HCT116 (cell line): Measurements from ENCODE around the gene ZBTB34.

Experiments used
- CBX3 ChIP-seq: IDR thresholded peaks from 2 replicates; pipeline ENCODE4 v1.6.1; 2012; ENCODE audit warnings: low read depth
- CEBPB ChIP-seq: IDR thresholded peaks from 2 replicates; pipeline ENCODE4 v1.6.1; 2012; ENCODE audit warnings: low read depth
- EZH2 ChIP-seq: fragments of 200-600 bp; sonication (generic); IDR thresholded peaks from 2 replicates; pipeline ENCODE4 v1.6.1; 2017; ENCODE audit warnings: antibody characterized with exemption, mixed run types
- EZH2phosphoT487 ChIP-seq: fragments of 200-600 bp; IDR thresholded peaks from 2 replicates; pipeline ENCODE4 v1.6.1; 2018; ENCODE audit warnings: antibody characterized with exemption, borderline replicate concordance
- POLR2A ChIP-seq: IDR thresholded peaks from 2 replicates; pipeline ENCODE4 v1.7.0; 2011; ENCODE audit warnings: borderline replicate concordance; ENCODE audit not compliant: insufficient read depth, insufficient read length; ENCODE audit errors: extremely low read depth
- POLR2AphosphoS5 ChIP-seq: IDR thresholded peaks from 2 replicates; pipeline ENCODE4 v1.6.1; 2011; ENCODE audit warnings: mild to moderate bottlenecking, low read depth, low read length, moderate library complexity
- RAD21 ChIP-seq: IDR thresholded peaks from 2 replicates; pipeline ENCODE4 v1.6.1; 2012; ENCODE audit warnings: low read depth, mild to moderate bottlenecking
- REST ChIP-seq: IDR thresholded peaks from 2 replicates; pipeline ENCODE4 v1.6.1; 2012; ENCODE audit warnings: low read depth
- SP1 ChIP-seq: IDR thresholded peaks from 2 replicates; pipeline ENCODE4 v1.6.1; 2012; ENCODE audit warnings: low read depth
- TCF7L2 ChIP-seq: IDR thresholded peaks from 2 replicates; pipeline ENCODE4 v1.7.0; 2011; ENCODE audit warnings: borderline replicate concordance, inconsistent platforms; ENCODE audit not compliant: insufficient read depth, insufficient read length; ENCODE audit errors: extremely low read depth
- TF ChIP-seq, protein P1 (sequence below), 3 experiments: fragments of 200-600 bp in 1 of 3; sonication (generic) in 1 of 3; IDR thresholded peaks in 2 of 3; conservative IDR thresholded peaks in 1 of 3; 2 replicates each; pipeline ENCODE4 v1.5.1; 2012 to 2017; ENCODE audit warnings: low read depth in 2 of 3, low read length in 2 of 3, antibody characterized with exemption in 1 of 3, borderline replicate concordance in 1 of 3, control low read depth in 1 of 3, mild to moderate bottlenecking in 1 of 3, mixed read lengths in 1 of 3, mixed run types in 1 of 3, moderate library complexity in 1 of 3; ENCODE audit not compliant: insufficient read depth in 1 of 3
- TF ChIP-seq, protein P2 (sequence below): IDR thresholded peaks from 2 replicates; pipeline ENCODE4 v1.6.1; 2012

GRCh38 chr9:126859111-126859510 is 1.3 kb upstream of the ZBTB34 start:
- TF ChIP-seq, protein P1, sequence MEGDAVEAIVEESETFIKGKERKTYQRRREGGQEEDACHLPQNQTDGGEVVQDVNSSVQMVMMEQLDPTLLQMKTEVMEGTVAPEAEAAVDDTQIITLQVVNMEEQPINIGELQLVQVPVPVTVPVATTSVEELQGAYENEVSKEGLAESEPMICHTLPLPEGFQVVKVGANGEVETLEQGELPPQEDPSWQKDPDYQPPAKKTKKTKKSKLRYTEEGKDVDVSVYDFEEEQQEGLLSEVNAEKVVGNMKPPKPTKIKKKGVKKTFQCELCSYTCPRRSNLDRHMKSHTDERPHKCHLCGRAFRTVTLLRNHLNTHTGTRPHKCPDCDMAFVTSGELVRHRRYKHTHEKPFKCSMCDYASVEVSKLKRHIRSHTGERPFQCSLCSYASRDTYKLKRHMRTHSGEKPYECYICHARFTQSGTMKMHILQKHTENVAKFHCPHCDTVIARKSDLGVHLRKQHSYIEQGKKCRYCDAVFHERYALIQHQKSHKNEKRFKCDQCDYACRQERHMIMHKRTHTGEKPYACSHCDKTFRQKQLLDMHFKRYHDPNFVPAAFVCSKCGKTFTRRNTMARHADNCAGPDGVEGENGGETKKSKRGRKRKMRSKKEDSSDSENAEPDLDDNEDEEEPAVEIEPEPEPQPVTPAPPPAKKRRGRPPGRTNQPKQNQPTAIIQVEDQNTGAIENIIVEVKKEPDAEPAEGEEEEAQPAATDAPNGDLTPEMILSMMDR (IDR thresholded peaks at IDR 0.05 in 2 of 3, conservative IDR thresholded peaks at IDR 0.05 in 1 of 3; ENCODE audit: borderline replicate concordance in 1 of 3, insufficient read depth in 1 of 3, low read depth in 2 of 3, low read length in 2 of 3): no peak
- TF ChIP-seq EZH2: no peak
- no peak for TF ChIP-seq TCF7L2
- no peak for TF ChIP-seq CBX3
- no peak for TF ChIP-seq POLR2AphosphoS5
- TF ChIP-seq, protein P2, sequence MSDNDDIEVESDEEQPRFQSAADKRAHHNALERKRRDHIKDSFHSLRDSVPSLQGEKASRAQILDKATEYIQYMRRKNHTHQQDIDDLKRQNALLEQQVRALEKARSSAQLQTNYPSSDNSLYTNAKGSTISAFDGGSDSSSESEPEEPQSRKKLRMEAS: no peak
- no peak for TF ChIP-seq POLR2A
- no peak for TF ChIP-seq RAD21
- TF ChIP-seq CEBPB: no peak
- TF ChIP-seq REST: no peak
- no peak for TF ChIP-seq EZH2phosphoT487
- no peak for TF ChIP-seq SP1
